T-helper 1 cell treated with Interleukin-12 subunit alpha and Interleukin-12 subunit beta and Interleukin-4 antibody, amounts not matched to agents 30 ng/mL and 1 ng/mL, for 36 hours (primary cell): Measurements from ENCODE around the gene HHIP. TPM values are rescaled to one million over a fixed set of nuclear protein-coding genes. Genes with fewer than 3 reads are reported as not detected.

ENCODE experiments used
- intact Hi-C: fragments of 100-400 bp; cut with micrococcal nuclease; formaldehyde crosslinking; loops from one replicate; pipeline ENCODE4 v1.15.1; 2024
- total RNA-seq: library from RNA; stranded (reverse); gene quantifications from 2 replicates; pipeline ENCODE4 v1.2.3, GENCODE V29; 2022

The HHIP gene
- total RNA-seq, 1 donor from 2014 or later: not detected

DNA sequence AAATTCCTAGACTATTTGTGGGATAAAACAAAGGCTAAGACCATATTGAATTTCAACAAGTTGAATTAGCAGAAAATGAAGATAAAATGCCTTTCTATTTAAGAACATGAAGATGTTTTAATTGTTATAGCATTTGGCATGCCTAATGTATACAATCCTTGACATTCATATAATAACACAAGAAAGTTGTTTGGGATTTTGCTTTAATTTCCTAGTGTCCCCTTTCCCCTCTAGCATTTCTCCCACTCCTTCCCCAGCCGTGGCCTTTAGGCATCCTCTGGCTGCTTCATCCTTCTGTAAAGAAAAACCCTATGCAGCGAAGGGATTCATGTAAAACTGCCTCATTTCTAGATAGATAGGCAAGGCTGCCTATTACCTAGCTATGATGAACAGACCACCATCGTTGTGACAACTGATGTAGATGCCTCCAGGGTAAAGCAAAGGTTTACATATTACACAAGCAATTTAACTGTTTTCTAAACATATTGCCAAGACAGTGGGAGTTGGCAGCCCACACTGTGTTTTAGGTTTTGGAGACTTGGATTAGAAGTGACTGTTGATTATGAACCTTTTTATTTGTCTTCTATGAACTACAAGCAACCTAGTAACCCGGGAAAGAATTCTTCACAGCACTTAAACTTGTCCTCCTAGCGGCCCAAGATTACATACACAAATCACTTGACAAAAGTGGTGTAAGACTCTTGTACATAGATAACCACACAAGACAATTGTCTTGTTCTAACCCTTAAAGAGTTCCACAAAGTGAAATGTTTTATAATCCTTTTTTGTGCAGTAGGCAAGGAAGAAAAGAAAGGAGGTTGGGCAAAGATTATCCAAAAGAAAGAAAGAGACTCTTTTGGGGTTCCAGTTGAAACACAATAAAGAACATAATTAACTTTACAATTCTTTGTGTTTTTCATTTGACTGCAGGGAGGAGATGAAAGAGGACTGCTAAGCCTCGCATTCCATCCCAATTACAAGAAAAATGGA is 59.9 kb downstream of the HHIP start:
- intact Hi-C loops: no loop called here

DNA sequence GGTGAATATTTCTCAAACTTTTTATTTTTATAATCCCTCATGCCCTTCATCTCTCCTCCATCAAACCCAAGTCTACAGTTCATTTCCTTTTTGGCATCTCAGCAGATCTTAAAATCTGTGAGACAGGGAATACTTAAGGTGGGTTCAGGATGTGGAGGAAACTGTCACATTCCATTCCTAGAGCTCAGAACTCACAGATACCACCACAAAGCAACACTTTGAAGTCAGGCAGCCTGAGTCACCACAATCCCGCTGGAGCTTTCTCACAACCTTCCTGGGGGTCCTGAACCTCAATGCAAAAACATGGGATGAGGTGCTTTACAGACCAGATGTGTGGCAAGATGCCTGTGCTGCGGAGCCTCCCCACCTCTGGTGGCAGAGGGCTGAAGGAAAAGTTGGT is 63.2 kb downstream of the HHIP start:
- intact Hi-C loops: no loop called here

DNA sequence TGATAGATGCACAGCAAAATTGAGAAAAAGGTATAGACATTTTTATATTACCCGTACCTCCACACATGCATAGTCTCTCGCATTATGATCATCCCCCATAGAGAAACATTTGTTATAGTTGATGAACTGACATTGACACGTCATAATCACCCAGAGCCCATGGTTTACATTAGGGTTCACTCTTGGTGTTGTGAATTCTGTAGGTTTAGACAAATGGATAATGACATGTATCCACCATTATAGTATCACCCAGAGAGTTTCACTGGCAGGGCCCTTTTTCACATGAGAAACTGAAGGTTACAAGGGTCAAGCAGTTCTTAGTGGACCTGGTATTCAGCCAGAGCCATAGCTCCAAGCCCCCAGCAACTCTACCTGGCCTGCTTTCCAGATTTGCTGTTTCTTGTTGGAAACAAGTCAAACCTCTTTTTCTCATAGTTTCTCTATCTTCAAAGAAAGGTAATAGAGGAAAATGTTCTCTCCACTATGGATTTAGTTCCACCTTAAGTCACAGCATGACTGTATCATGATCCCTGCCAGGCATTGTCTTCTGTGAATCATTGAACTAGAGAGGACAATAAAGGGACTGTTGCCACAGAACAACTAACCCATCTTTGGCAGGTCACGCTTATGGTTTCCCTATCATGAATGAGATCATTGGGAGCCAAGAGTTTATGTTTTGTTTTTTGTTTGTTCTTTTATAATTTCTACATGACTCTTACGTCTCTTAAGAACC is 64.0 kb downstream of the HHIP start:
- intact Hi-C loops: no loop called here

DNA sequence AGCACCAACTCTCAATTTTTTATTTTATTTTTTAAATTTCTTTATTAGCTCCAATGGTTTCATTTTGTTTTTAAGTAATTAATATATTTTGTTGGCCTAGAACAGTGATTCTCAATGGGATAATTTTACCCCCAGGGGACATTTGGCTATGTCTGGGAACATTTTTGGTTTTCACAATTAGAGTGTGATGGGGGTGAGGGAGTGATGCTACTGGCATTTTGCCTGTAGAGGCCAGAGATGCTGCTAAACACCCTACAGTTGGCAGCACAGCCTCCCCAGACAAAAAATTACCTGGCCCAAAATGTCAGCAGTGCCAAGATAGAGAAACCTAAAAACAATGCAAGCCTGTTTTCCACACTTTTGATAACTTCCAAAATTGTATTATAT is 64.6 kb downstream of the HHIP start:
- intact Hi-C loops: no loop called here

DNA sequence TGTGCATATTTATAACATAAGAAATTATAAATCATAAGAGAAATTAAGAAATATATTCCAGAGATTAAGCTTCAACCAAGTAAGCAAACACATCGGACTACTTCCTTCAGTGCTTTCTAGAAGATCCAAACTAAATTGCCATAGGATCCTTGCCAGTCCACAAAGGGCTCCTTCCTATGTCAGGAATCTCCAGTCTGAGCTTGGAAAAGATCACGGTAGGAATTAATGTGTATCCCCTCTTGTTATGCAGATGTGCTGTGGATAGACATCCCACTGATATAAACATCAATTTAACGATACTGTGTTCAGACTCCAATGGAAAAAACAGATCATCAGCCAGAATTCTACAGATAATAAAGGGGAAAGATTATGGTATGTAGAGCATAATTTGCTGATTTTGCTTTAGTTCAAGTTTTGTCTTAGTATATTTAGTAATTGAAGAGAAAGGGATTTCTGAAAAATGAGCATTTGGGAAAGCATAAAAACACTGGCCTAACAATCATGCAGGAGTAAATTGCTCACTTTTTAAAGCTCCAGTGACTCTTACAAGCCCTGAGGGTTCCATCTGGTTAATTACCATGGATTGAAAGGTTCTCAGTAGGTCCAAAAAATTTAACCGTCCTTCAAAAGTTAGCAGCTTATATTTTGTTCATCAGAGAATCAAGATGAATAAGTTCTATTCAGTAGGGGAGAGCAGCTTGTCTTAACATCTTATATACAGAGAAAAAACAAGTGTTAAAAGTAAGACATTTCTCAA is 65.9 kb downstream of the HHIP start:
- intact Hi-C loops: no loop called here

DNA sequence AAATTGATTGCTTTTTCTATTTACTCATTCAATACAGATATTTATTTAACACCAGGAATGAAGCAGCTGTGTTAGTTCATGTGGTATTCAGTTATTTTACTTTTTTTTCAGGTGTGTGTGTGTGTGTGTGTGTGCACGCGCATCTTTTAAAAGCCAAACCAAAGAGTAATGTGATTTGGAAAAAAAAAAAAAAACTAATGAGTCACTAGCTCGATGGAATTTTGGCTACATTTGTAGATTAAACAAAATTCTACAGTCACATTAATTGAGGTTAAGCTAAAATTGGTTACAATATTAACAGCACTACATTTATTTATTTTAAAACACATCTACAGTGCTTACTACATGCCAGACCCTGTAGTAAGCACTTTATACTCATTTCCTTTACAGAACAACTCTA is 66.8 kb downstream of the HHIP start:
- intact Hi-C loops: no loop called here

DNA sequence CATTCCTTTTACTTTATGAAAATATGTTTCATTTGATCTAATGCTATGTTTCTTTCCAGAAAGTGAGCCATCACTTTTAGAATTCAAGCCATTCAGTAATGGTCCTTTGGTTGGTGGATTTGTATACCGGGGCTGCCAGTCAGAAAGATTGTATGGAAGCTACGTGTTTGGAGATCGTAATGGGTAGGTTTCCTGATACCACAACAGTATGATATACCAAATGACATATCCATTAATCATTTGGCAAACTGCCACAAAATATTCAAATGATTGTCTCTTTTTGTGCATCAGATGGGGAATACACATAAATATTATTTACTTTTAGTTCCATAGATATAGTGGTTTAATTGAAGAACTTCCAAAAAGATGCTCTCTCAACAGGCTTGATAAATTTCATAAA is 68.2 kb downstream of the HHIP start:
- intact Hi-C loops: no loop called here

DNA sequence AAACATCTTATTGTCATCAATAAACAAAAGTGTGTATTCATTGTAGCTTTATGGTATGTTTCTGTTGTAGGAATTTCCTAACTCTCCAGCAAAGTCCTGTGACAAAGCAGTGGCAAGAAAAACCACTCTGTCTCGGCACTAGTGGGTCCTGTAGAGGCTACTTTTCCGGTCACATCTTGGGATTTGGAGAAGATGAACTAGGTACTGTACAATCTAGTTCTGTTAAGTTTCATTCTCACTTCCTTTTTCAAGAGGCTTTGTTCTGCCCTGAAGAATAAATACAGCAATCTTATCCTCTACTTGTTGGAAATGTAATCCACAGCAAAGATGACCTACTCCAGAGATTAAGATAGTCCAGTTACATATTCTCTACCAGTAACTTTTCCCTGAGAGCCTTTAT is 69.3 kb downstream of the HHIP start:
- intact Hi-C loops: no loop called here

DNA sequence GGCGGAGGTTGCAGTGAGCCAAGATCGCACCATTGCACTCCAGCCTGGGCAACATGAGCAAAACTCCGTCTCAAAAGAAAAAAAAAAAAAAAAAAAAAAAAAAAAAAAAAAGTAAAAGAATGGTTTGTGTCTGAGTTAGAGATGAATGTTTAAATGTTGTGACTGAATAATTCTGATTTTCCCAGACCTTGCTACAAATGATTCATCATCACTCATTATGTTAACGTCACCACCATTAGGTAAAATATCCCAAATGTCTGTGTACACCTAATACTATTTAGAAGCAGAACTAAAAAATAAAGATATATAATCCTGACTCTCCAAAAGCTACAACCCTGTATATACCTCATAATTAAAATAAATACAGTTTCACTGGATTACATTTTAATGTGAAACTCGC is 70.8 kb downstream of the HHIP start:
- intact Hi-C loops: no loop called here

DNA sequence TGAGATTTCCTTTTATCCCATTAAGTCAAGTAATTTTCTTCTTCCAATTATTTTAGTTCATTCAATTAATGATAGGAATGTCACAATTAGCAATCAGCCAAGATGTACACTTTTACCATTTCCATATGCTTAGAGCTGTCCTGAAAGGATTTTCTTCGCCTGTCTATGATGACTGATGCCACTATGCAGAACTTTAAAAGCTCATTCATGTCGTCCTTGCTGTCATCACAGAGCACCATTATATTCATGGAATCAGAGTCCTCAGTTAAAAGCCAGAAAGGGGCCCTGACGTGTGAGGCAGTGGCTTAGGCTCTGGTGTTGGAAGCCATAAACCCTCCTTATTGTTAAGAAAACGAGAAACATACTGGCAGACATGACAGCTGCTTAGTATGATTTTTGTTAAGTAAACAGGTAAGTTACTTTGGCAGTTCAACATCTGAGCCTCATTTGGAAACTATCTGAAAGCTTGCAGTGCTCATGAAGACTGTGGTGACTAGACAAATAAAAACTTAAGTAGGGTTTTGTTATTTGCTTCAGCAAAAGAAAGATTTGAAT is 73.1 kb downstream of the HHIP start:
- intact Hi-C loops: no loop called here

DNA sequence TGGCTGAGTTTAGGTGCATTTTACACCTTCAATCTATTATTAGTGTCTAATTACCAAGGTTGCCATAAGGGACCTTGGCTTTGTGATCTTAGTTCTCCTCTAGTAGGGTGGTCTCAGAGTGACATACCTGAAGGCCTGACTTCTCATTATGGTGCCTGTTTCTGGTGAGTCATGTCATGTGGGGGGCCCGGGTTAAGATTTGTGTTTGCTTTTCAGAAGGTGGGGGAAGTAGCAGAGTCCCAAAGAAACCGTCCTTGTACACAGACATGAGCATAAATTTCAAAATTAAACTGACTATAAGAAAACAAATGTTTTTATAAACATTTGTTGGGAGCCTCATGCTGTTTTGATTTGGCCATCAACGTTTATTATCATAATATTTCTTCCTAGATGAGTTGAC is 74.5 kb downstream of the HHIP start:
- intact Hi-C loops: no loop called here

DNA sequence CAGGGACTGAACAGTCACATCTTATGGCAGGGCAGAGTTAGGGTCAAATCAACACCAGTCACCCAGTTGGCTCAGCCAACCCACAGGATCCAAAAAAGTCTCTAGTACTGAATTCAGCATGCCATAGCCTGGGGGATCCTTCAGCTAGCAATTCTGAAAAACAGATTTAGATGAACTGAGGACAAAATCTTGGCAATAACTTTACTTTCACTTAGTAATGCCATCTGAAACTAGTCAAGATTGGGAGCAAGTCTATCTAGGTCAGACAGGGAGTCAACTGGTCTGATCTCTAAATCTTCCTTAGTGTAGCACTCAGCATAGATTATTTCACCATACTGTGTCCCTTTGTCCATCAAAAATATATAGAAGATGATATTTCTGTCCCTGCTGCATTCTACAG is 76.0 kb downstream of the HHIP start:
- intact Hi-C loops: no loop called here

DNA sequence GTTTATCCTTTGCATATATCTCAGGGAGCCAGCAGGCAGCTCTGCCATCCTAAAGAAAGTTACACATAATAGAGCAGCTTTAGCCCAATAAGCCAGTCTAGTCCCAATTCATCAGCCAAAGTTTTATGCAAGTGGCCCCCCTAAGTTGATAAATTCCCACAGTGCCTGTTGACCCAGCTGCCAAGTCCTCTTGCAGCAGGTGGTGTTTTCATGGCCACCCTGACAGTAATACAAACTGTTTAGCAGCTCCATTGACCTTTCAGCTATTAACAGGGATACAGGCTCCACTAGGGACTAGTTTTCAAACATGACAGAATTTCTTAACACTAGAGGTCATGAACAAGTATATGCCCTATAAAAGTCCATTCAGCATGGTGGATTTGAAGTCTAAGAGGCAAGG is 77.5 kb downstream of the HHIP start:
- intact Hi-C loops: no loop called here

DNA sequence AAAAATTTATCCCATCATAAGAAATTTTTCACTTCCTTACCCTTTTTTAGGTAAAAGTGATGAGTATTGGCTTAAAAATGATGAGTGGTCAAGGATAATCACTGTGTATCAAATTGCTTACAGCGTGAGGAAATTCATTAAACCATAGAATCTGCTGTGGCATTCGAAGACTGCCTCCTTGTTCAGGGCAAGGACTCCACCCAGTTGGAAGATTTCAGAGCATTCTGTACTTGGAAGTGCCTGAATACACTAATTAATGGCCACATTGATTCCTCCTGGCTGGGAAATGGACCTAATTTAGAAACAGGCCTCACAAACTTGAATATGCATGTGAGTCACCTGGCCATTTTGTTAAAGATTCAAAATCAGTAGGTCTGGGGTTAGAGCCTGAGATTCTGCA is 83.2 kb downstream of the HHIP start:
- intact Hi-C loops: no loop called here

DNA sequence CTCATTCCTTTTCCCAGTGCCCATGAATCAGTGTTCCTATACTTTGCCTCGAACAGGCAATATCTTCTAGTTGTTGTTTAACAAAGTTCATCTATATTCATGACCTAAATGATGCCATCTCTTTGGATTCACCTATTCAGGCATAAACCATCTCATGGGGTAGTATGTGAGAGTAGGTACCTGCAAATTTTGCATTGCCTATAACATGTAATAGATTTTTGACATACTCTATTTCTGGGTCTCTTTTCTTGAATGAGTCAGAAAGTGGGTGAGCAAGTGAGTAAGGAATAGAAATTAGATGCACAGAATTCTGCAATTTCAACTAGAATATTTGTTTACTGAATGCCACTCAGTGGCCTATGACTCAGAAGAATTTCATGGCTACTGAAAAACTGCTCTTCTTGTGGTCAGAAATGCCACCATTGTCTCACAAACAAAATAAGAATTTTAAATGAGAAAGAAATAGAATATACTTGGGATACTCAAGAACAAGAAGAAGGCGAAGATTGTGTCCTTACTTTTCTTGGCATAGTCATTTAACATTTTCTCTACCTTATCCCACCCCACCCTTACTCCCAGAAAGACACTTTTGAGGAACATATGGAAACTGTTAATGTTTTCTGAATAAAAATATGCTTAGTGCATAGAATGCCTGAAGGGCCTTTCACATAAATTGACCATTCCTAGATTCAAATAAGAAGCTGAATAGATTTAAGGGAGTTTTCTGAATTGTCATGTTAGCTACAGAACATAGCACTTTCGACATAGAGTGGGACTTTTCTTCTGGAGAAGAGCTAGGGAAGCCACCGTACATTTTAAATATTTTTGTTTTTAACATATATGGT is 86.8 kb downstream of the HHIP start:
- intact Hi-C loops: no loop called here

DNA sequence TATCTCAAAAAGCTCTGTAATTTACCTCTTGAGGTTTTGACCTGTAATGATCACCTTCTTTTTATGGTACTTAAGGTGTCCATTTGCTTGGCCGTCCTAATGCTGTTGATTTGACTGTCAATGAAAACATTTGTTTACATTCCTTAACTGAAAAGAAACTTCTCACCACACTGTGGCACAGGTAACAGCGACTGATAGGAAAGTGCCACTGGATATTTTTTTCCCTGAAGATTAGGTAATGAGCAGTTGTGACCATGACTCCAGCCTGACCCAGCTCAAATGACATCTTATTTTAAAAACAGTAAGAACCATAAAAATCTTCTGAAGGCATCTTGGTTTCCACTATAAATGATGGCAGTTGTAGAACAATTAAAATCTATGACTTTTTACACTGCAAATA is 87.6 kb downstream of the HHIP start:
- intact Hi-C loops: no loop called here

DNA sequence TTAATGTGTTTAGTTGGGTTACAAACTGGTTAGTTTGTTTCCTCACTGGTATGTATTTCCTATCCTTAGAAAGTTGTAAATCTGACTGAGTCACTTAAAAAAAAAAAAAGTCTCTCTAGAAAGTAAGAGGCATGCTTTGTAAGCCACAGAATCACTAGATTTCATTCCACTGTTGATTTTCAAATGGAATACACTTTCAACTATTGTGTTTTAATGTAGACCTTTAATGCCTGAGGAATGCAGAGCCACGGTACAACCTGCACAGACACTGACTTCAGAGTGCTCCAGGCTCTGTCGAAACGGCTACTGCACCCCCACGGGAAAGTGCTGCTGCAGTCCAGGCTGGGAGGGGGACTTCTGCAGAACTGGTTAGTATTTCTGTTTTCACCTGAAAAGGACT is 88.6 kb downstream of the HHIP start:
- intact Hi-C loops: no loop called here

DNA sequence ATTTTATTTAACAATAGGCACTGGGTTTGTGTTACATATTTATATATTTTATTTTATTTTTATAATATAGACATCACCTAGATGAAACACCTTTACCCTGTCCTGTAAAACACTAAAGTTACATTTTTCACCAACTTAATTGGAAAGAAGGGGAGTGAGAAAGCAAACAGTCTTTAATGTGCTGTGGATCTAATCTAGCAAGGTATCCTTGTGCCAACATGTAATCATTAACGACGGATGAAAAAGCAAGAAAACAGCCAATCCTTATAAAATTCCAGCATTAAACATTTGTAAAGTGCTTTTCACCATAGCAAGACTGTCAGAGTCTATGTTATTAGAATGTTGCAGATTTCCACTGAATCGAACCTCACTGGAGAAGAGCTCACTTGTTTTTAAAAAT is 92.7 kb downstream of the HHIP start:
- intact Hi-C loops: no loop called here

DNA sequence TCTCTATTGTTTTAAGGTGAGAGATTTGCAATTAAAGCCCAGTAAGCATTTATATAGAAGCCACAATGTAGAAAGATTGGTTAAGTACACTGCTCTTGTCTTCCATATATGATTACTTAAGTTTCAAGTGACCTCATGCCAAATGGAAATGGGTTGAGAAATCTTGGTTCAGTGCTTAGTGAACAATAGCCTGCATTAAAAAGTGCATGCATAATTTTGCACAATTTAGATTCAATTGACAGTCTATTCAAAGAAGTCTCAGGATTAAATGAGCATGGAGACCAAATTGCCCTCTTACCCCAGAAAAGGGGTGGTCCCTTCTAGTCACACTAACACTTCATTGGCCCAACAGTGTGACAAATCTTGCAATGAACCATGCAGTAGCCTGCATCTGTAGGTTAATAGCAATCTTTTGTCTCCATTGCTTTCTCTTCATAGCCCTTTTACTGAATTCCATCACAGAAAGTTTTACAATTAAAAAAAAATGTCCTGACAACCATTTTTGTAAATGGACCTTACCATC is 93.6 kb downstream of the HHIP start:
- intact Hi-C loops: no loop called here

DNA sequence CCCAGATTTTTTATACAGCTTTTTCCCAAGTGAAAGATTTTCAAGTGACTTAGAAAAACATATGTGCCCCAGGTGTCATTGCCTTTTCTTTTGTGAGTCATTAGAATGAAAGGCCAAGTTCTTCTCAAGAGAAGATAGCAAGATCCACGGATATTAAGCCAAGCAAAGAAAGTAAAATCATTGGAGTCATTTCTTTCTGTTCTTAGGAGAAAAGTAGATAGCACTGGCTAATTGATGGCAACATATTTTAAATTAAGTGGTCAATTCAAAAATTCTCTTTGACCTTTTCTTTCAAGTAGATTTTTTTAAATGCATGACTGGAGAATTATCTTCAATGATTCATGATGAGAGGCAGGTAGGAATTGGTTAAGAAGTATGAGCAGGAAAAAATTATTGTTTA is 94.4 kb downstream of the HHIP start:
- intact Hi-C loops: no loop called here
